Measurements from ENCODE around the gene THRB. TPM values are rescaled to one million over a fixed set of nuclear protein-coding genes. Genes with fewer than 3 reads are reported as not detected.

THRB gene
- total and polyA plus RNA-seq, 9 of the 15 experiments (the other 6 are each of a cell fraction or from before 2014, with no cell fraction given) = 1.7 to 14.9 (median 6.9) TPM

- TF ChIP-seq, protein P1, sequence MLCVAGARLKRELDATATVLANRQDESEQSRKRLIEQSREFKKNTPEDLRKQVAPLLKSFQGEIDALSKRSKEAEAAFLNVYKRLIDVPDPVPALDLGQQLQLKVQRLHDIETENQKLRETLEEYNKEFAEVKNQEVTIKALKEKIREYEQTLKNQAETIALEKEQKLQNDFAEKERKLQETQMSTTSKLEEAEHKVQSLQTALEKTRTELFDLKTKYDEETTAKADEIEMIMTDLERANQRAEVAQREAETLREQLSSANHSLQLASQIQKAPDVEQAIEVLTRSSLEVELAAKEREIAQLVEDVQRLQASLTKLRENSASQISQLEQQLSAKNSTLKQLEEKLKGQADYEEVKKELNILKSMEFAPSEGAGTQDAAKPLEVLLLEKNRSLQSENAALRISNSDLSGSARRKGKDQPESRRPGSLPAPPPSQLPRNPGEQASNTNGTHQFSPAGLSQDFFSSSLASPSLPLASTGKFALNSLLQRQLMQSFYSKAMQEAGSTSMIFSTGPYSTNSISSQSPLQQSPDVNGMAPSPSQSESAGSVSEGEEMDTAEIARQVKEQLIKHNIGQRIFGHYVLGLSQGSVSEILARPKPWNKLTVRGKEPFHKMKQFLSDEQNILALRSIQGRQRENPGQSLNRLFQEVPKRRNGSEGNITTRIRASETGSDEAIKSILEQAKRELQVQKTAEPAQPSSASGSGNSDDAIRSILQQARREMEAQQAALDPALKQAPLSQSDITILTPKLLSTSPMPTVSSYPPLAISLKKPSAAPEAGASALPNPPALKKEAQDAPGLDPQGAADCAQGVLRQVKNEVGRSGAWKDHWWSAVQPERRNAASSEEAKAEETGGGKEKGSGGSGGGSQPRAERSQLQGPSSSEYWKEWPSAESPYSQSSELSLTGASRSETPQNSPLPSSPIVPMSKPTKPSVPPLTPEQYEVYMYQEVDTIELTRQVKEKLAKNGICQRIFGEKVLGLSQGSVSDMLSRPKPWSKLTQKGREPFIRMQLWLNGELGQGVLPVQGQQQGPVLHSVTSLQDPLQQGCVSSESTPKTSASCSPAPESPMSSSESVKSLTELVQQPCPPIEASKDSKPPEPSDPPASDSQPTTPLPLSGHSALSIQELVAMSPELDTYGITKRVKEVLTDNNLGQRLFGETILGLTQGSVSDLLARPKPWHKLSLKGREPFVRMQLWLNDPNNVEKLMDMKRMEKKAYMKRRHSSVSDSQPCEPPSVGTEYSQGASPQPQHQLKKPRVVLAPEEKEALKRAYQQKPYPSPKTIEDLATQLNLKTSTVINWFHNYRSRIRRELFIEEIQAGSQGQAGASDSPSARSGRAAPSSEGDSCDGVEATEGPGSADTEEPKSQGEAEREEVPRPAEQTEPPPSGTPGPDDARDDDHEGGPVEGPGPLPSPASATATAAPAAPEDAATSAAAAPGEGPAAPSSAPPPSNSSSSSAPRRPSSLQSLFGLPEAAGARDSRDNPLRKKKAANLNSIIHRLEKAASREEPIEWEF (CRISPR knock-in tag; IDR thresholded peaks at IDR 0.05) = no peak
- TF ChIP-seq KLF10 (CRISPR knock-in tag; IDR thresholded peaks at IDR 0.05) (no peak), ZNF24 (IDR thresholded peaks at IDR 0.05) (no peak), HNRNPLL (IDR thresholded peaks at IDR 0.05; ENCODE audit: low read depth, low read length, poor library complexity, severe bottlenecking) (no peak), GTF2B (IDR thresholded peaks at IDR 0.05; ENCODE audit: extremely low read depth, insufficient read length) (no peak), SMAD1 (IDR thresholded peaks at IDR 0.05; ENCODE audit: low read depth, low read length, partially characterized antibody) (no peak)
Observed at GRCh38 chr3:24240306-24240705, 254.3 kb downstream of the THRB start (continued).

All from K562 (cell line).